ENCODE measurements around the gene TIAL1. TPM values are rescaled to one million over a fixed set of nuclear protein-coding genes. Genes with fewer than 3 reads are reported as not detected.

The TIAL1 gene
- total and polyA plus RNA-seq, 2 of the 4 experiments (the other 2 are of a cell fraction): 28.0 to 83.5 TPM

GRCh38 chr10:119619215-119619614, 22.5 kb upstream of the TIAL1 start:
- Histone ChIP-seq H3K56ac (ENCODE audit: extremely low read depth, insufficient read depth, low read length) (no peak overlapping the region), H3K27me3 (ENCODE audit: control insufficient read depth, insufficient read depth, low read length) (no peaks in the 10 kb centered on the region), H3K36me3 (ENCODE audit: control insufficient read depth, insufficient read depth, low read length) (no peaks in the 10 kb centered on the region), H2AK9ac (replicated peaks; ENCODE audit: low read depth, low read length, poor library complexity) (no peak overlapping the region), H2AK5ac (ENCODE audit: low read depth, low read length) (no peak overlapping the region), H3K4ac (ENCODE audit: low read depth, low read length) (no peak overlapping the region), H3K4me3 (ENCODE audit: insufficient read depth, low read depth, low read length) (no peak overlapping the region), H3K4me1 (ENCODE audit: control insufficient read depth, insufficient read depth, low read length) (peaks cover 8% of the 10 kb centered on the region), H3K14ac (replicated peaks; ENCODE audit: low read depth, low read length) (no peak overlapping the region), H2BK15ac (ENCODE audit: low read depth, low read length) (no peak overlapping the region), H3K79me1 (ENCODE audit: low read depth in 1 of 2, low read length in 2 of 2) (no peaks in the 10 kb centered on the region), H2BK5ac (ENCODE audit: low read depth, low read length, poor library complexity, severe bottlenecking) (no peak overlapping the region), H3K9me3 (ENCODE audit: control insufficient read depth, insufficient read depth, low read length) (no peaks in the 10 kb centered on the region), H3K23ac (ENCODE audit: low read depth, low read length) (no peak overlapping the region), H2AFZ (replicated peaks; ENCODE audit: low read length, poor library complexity) (no peak overlapping the region), H3K9me1 (ENCODE audit: insufficient read depth, low read length) (no peaks in the 10 kb centered on the region; the same call in 1 of the 2 replicates), H4K5ac (ENCODE audit: low read depth, low read length) (no peak overlapping the region), H3K9ac (ENCODE audit: low read depth, low read length) (no peak overlapping the region), H3K4me2 (ENCODE audit: low read depth, low read length) (no peak overlapping the region), H4K91ac (ENCODE audit: insufficient read depth, low read depth, low read length) (no peak overlapping the region), H2BK20ac (ENCODE audit: low read depth, low read length) (no peak overlapping the region), H4K20me1 (ENCODE audit: insufficient read depth, low read length) (no peaks in the 10 kb centered on the region), H2BK120ac (ENCODE audit: low read depth, low read length) (no peak overlapping the region), H3K27ac (ENCODE audit: insufficient read depth, low read length) (no peak overlapping the region), H3K18ac (ENCODE audit: low read depth, low read length) (no peak overlapping the region), H4K8ac (ENCODE audit: low read depth in 2 of 2, low read length in 2 of 2) (no peak overlapping the region)
- CTCF ChIA-PET: interaction anchor here (0.6 to 1.0 kb wide), 2 partner anchors 9 to 264 kb away, joined by 3 read pairs; no protein-coding TSS in a partner anchor
- POLR2A ChIA-PET (ENCODE audit: unreplicated experiment): no interaction called here
- DNase-seq: no peak
- 86% methylated on average over 1 of the region's 2 CpGs; no CpG with 5 or more reads in 1 of the 2 experiments for WGBS, 2 experiments (ENCODE audit: extremely low coverage in 2 of 2, insufficient read length in 1 of 2)
- BruUV-seq (replicated peaks): no TSS peak
- intact Hi-C loops (cut with micrococcal nuclease): no loop called here
- in situ Hi-C loops (cut with MboI; ENCODE audit: low sequenced_read_pairs): no loop called here
- no peak for ATAC-seq (ENCODE audit: low read depth)
- dilution Hi-C loops (cut with HindIII; ENCODE audit: low sequenced_read_pairs, unreplicated experiment): no loop called here
- TF ChIP-seq RCOR1 (IDR thresholded peaks at IDR 0.05; ENCODE audit: insufficient replicate concordance, low read length): no peak
- TF ChIP-seq MAFK (IDR thresholded peaks at IDR 0.05; ENCODE audit: low read depth, low read length): no peak
- no peak for TF ChIP-seq CEBPB (IDR thresholded peaks at IDR 0.05; ENCODE audit: low read depth, low read length)
- TF ChIP-seq RAD21 (IDR thresholded peaks at IDR 0.05; ENCODE audit: low read length): no peak
- TF ChIP-seq MAZ (IDR thresholded peaks at IDR 0.05; ENCODE audit: borderline replicate concordance, low read depth, low read length): no peak
- TF ChIP-seq SMC3 (IDR thresholded peaks at IDR 0.05; ENCODE audit: low read depth, low read length): no peak
- no peak for TF ChIP-seq NFE2L2 (IDR thresholded peaks at IDR 0.05; ENCODE audit: low read depth, low read length)
- TF ChIP-seq ELK1 (IDR thresholded peaks at IDR 0.05; ENCODE audit: borderline replicate concordance, low read depth, low read length): no peak
- no peak for TF ChIP-seq MXI1 (IDR thresholded peaks at IDR 0.05; ENCODE audit: borderline replicate concordance, low read depth, low read length)
- no peak for TF ChIP-seq USF2 (IDR thresholded peaks at IDR 0.05; ENCODE audit: low read depth, low read length)
- TF ChIP-seq POLR2A (IDR thresholded peaks at IDR 0.05; ENCODE audit: low read depth, low read length): no peak
- TF ChIP-seq BHLHE40 (IDR thresholded peaks at IDR 0.05; ENCODE audit: low read depth, low read length): no peak
- no peak for TF ChIP-seq RFX5 (IDR thresholded peaks at IDR 0.05; ENCODE audit: low read depth, low read length)

Data from IMR-90 (cell line).